HCT116 (cell line): ENCODE data around the gene ARPC1A. TPM values are rescaled to one million over a fixed set of nuclear protein-coding genes. Genes with fewer than 3 reads are reported as not detected.

Experiments used
- ATAC-seq: fragments of 200-7000 bp; cut with Tn5 transposase; 2 replicates; pipeline ENCODE4 v1.9.1; 2020; ENCODE audit warnings: mild to moderate bottlenecking, moderate library complexity
- BruUV-seq: library from RNA; stranded (reverse); fragments of 400-500 nt; replicated peaks from 2 replicates; lab custom pipeline; 2021; lab: Mats Ljungman, UMichigan
- CTCF ChIA-PET: fragments of 300-600 bp; sonication (Branson Sonifier 250); formaldehyde crosslinking; loops from one replicate; lab custom pipeline; 2021; ENCODE audit warnings: antibody characterized with exemption; lab: Charles Lee
- POLR2A ChIA-PET: fragments of 300-600, 350-600 bp; sonication (Branson Sonifier 250); formaldehyde crosslinking; loops from one replicate; lab custom pipeline; 2021; ENCODE audit warnings: antibody characterized with exemption; lab: Charles Lee
- RAD21 ChIA-PET, 2 experiments: fragments of 300-600 bp; sonication (Branson Sonifier 250); formaldehyde crosslinking; loops; one replicate each; lab custom pipeline; 2023; ENCODE audit warnings: low total read pairs in 2 of 2; ENCODE audit not compliant: uncharacterized antibody in 2 of 2, unreplicated experiment in 2 of 2, low non-redundant PET in 1 of 2; lab: Charles Lee
- DNase-seq: peaks from one replicate; pipeline ENCODE4 v3.0.0-alpha.2; 2010; ENCODE audit warnings: low read depth, low spot score
- H2AFZ ChIP-seq: fragments of 200-600 bp; shearing (Covaris generic), sonication (generic); 2 replicates; pipeline ENCODE4 v1.6.1; 2017; ENCODE audit warnings: low read depth, mixed run types, mixed read lengths, antibody characterized with exemption, low read length; ENCODE audit not compliant: poor library complexity, severe bottlenecking
- H3K27ac ChIP-seq: 2 replicates; pipeline ENCODE4 v1.5.1; 2012; ENCODE audit warnings: low read depth, low read length
- H3K27me3 ChIP-seq: fragments of 200-600 bp; sonication (generic); 2 replicates; pipeline ENCODE4 v1.6.1; 2016; ENCODE audit warnings: mixed run types, low read length, mixed read lengths; ENCODE audit not compliant: insufficient read depth
- H3K36me3 ChIP-seq, 2 experiments: fragments of 200-500 bp in 1 of 2; fragments of 200-600 bp in 1 of 2; sonication (Bioruptor generic) in 1 of 2; sonication (generic) in 1 of 2; 2 replicates each; pipeline versions ENCODE4 v1.5.1 to v1.6.1; 2014 to 2016; ENCODE audit warnings: low read length in 2 of 2, inconsistent platforms in 1 of 2, mixed read lengths in 1 of 2, mixed run types in 1 of 2; ENCODE audit not compliant: insufficient read depth in 2 of 2, control insufficient read depth in 1 of 2
- H3K4me1 ChIP-seq, 2 experiments: fragments of 200-600 bp in 1 of 2; sonication (generic) in 1 of 2; 2 replicates each; pipeline versions ENCODE4 v1.5.1 to v1.6.1; 2012 to 2017; ENCODE audit warnings: low read length in 2 of 2, inconsistent platforms in 1 of 2, mild to moderate bottlenecking in 1 of 2, mixed read lengths in 1 of 2, mixed run types in 1 of 2, moderate library complexity in 1 of 2; ENCODE audit not compliant: insufficient read depth in 2 of 2, control insufficient read depth in 1 of 2
- H3K4me2 ChIP-seq: fragments of 200-600 bp; sonication (generic); 2 replicates; pipeline ENCODE4 v1.6.1; 2017; ENCODE audit warnings: mixed run types, low read length, mixed read lengths
- H3K4me3 ChIP-seq, 2 experiments: fragments of 200-600 bp in 1 of 2; sonication (generic) in 1 of 2; replicated peaks in 1 of 2; 2 replicates each; pipeline ENCODE4 v1.5.1; 2011 to 2016; ENCODE audit warnings: low read length in 2 of 2, control low read depth in 1 of 2, low read depth in 1 of 2, mild to moderate bottlenecking in 1 of 2, mixed read lengths in 1 of 2, mixed run types in 1 of 2
- H3K79me2 ChIP-seq: fragments of 200-600 bp; sonication (generic); 2 replicates; pipeline ENCODE4 v1.6.1; 2017; ENCODE audit warnings: mild to moderate bottlenecking, mixed run types, low read length, moderate library complexity, mixed read lengths; ENCODE audit not compliant: insufficient read depth
- H3K9ac ChIP-seq: fragments of 200-600 bp; sonication (generic); 2 replicates; pipeline ENCODE4 v1.6.1; 2016; ENCODE audit warnings: low read length, mixed read lengths
- H3K9me2 ChIP-seq: fragments of 200-600 bp; sonication (generic), shearing (Covaris generic); 2 replicates; pipeline ENCODE4 v1.6.1; 2017; ENCODE audit warnings: mixed run types, mild to moderate bottlenecking, moderate library complexity; ENCODE audit not compliant: insufficient read depth
- H3K9me3 ChIP-seq, 2 experiments: fragments of 200-500 bp in 1 of 2; fragments of 200-600 bp in 1 of 2; sonication (Bioruptor generic) in 1 of 2; sonication (generic) in 1 of 2; 2 replicates each; pipeline ENCODE4 v1.6.1; 2014 to 2017; ENCODE audit warnings: low read length in 2 of 2, mixed read lengths in 2 of 2, inconsistent platforms in 1 of 2, low read depth in 1 of 2, mild to moderate bottlenecking in 1 of 2, mixed run types in 1 of 2, moderate library complexity in 1 of 2; ENCODE audit not compliant: control insufficient read depth in 1 of 2, insufficient read depth in 1 of 2
- H4K20me1 ChIP-seq: fragments of 200-600 bp; sonication (generic), shearing (Covaris generic); 2 replicates; pipeline ENCODE4 v1.6.1; 2017; ENCODE audit warnings: mixed run types, mild to moderate bottlenecking, moderate library complexity; ENCODE audit not compliant: insufficient read depth
- EZH2phosphoT487 ChIP-seq: fragments of 200-600 bp; IDR thresholded peaks from 2 replicates; pipeline ENCODE4 v1.6.1; 2018; ENCODE audit warnings: antibody characterized with exemption, borderline replicate concordance
- FOSL1 ChIP-seq: IDR thresholded peaks from 2 replicates; pipeline ENCODE4 v1.6.1; 2012; ENCODE audit warnings: low read depth
- RAD21 ChIP-seq: IDR thresholded peaks from 2 replicates; pipeline ENCODE4 v1.6.1; 2012; ENCODE audit warnings: low read depth, mild to moderate bottlenecking
- SIN3A ChIP-seq: IDR thresholded peaks from 2 replicates; pipeline ENCODE4 v1.6.1; 2012; ENCODE audit warnings: low read depth
- SP1 ChIP-seq: IDR thresholded peaks from 2 replicates; pipeline ENCODE4 v1.6.1; 2012; ENCODE audit warnings: low read depth
- SRF ChIP-seq: IDR thresholded peaks from 2 replicates; pipeline ENCODE4 v1.6.1; 2012; ENCODE audit warnings: low read depth
- YY1 ChIP-seq: IDR thresholded peaks from 2 replicates; pipeline ENCODE4 v1.6.1; 2011; ENCODE audit warnings: low read length, low read depth, moderate library complexity, mild to moderate bottlenecking; ENCODE audit not compliant: insufficient replicate concordance; ENCODE audit errors: extremely low read depth
- intact Hi-C: fragments of 100-400 bp; cut with micrococcal nuclease; formaldehyde crosslinking; loops from 2 replicates; pipeline ENCODE4 v1.10.0; 2022
- total RNA-seq: library from RNA; stranded (reverse); gene quantifications from one replicate; pipeline ENCODE4 v1.2.1, GENCODE V29; 2021; ENCODE audit not compliant: unreplicated experiment
- TF ChIP-seq, protein P1 (sequence below), 3 experiments: fragments of 200-600 bp in 1 of 3; sonication (generic) in 1 of 3; IDR thresholded peaks in 2 of 3; conservative IDR thresholded peaks in 1 of 3; 2 replicates each; pipeline ENCODE4 v1.5.1; 2012 to 2017; ENCODE audit warnings: low read depth in 2 of 3, low read length in 2 of 3, antibody characterized with exemption in 1 of 3, borderline replicate concordance in 1 of 3, control low read depth in 1 of 3, mild to moderate bottlenecking in 1 of 3, mixed read lengths in 1 of 3, mixed run types in 1 of 3, moderate library complexity in 1 of 3; ENCODE audit not compliant: insufficient read depth in 1 of 3
- TF ChIP-seq, protein P2 (sequence below): IDR thresholded peaks from 2 replicates; pipeline ENCODE4 v1.6.1; 2012

ARPC1A gene
- total RNA-seq, 1 experiment from 2014 or later: 250 TPM

DNA sequence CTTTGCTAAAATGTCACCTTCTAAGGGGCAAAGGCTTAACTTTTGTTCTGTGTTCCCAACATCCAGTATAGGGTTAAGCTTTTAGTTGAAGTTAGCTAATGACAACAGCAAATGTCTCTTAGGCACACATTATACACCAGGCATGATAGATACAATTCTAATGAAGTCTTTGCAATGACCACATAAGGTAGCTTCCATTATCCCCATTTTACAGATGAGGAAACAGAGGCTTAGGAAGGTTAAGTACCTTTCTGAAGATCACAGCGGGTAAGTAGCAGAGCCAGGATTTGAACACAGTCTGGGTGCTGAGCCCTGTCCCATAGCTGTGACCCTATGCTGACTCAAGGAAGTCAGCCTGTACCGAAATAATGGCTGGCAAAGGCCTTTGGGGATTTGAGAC is 84.9 kb downstream of the ARPC1A start:
- no peak overlapping the region for H3K27ac ChIP-seq
- intact Hi-C loops: no loop called here
- ChIA-PET POLR2A (no interaction called here), RAD21 (no interaction called here), CTCF (no interaction called here)
- H4K20me1 ChIP-seq: no peaks in the 10 kb centered on the region; the same call in 1 of the 2 replicates
- DNase-seq (no peak), ATAC-seq (no peak)
- peak overlapping the region; percentile 96; the same call in 1 of the 2 replicates for H3K4me2 ChIP-seq
- H3K9ac ChIP-seq: no peak overlapping the region
- no peaks in the 10 kb centered on the region for H3K9me2 ChIP-seq
- H3K36me3 ChIP-seq: peaks cover 30 to 41% of the 10 kb centered on the region in 2 experiments; a peak in 3 of 4 replicates
- no TSS peak for BruUV-seq
- H3K27me3 ChIP-seq: no peaks in the 10 kb centered on the region
- H2AFZ ChIP-seq: no peak overlapping the region
- peaks cover 13 to 19% of the 10 kb centered on the region in 2 experiments; a peak in 3 of 4 replicates for H3K4me1 ChIP-seq
- H3K4me3 ChIP-seq: no peak overlapping the region
- H3K79me2 ChIP-seq: peaks cover 71% of the 10 kb centered on the region
- H3K9me3 ChIP-seq: no peaks in the 10 kb centered on the region
- TF ChIP-seq SRF (no peak), EZH2phosphoT487 (no peak), FOSL1 (no peak), SP1 (no peak), YY1 (no peak), SIN3A (no peak; the same call in 1 of the 2 replicates), RAD21 (no peak)
- TF ChIP-seq, protein P1, sequence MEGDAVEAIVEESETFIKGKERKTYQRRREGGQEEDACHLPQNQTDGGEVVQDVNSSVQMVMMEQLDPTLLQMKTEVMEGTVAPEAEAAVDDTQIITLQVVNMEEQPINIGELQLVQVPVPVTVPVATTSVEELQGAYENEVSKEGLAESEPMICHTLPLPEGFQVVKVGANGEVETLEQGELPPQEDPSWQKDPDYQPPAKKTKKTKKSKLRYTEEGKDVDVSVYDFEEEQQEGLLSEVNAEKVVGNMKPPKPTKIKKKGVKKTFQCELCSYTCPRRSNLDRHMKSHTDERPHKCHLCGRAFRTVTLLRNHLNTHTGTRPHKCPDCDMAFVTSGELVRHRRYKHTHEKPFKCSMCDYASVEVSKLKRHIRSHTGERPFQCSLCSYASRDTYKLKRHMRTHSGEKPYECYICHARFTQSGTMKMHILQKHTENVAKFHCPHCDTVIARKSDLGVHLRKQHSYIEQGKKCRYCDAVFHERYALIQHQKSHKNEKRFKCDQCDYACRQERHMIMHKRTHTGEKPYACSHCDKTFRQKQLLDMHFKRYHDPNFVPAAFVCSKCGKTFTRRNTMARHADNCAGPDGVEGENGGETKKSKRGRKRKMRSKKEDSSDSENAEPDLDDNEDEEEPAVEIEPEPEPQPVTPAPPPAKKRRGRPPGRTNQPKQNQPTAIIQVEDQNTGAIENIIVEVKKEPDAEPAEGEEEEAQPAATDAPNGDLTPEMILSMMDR (IDR thresholded peaks at IDR 0.05 in 2 of 3, conservative IDR thresholded peaks at IDR 0.05 in 1 of 3; ENCODE audit: borderline replicate concordance in 1 of 3, insufficient read depth in 1 of 3, low read depth in 2 of 3, low read length in 2 of 3): no peak
- TF ChIP-seq, protein P2, sequence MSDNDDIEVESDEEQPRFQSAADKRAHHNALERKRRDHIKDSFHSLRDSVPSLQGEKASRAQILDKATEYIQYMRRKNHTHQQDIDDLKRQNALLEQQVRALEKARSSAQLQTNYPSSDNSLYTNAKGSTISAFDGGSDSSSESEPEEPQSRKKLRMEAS: no peak
